ENCODE data around the gene STK35. TPM values are rescaled to one million over a fixed set of nuclear protein-coding genes. Genes with fewer than 3 reads are reported as not detected.
"Not testable (repeated sequence)": the region's sequence is repeated elsewhere in the genome, so short reads cannot be mapped to it uniquely, and the experiment has no call there.

STK35 gene
- total and polyA plus RNA-seq, 7 donors: 4.8 to 16.8 (median 13.6) TPM

DNA sequence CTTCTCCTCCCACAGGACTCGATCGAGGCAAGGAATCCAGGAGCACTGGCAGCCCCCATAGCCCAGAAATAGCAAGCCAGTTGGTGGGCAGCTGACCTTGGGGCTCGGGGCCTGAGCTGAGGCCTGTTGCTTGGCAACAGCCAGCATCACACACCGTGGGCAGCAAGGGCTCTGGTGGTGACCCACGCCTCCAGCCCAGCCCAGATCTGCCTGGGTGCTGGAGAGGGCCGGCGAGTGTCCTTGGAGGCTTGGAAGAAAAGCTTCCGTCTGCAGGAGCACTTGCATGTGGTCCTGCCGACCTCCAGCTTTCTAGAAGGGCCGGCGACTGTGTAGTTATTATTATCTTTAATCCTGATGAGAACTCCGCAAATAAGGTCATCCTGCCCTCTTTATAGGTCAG is 67.3 kb downstream of the STK35 start:
- Histone ChIP-seq H3K27me3 (peaks cover 0 to under 1% (median 0%) of the 10 kb centered on the region in 3 donors), H3K36me3 (no peaks in the 10 kb centered on the region), H3K27ac (no peak overlapping the region), H3K9me3 (no peaks in the 10 kb centered on the region), H3K4me1 (peaks cover 0 to 4% (median 2%) of the 10 kb centered on the region in 4 donors), H3K4me3 (no peak overlapping the region)
- WGBS, 2 donors: 72 to 77% methylated on average over 12 of the region's 12 CpGs
- TF ChIP-seq POLR2AphosphoS5 (IDR thresholded peaks at IDR 0.05) (no peak), EP300 (IDR thresholded peaks at IDR 0.05) (no peak), POLR2A (IDR thresholded peaks at IDR 0.05) (no peak)
- TF ChIP-seq, protein P1, sequence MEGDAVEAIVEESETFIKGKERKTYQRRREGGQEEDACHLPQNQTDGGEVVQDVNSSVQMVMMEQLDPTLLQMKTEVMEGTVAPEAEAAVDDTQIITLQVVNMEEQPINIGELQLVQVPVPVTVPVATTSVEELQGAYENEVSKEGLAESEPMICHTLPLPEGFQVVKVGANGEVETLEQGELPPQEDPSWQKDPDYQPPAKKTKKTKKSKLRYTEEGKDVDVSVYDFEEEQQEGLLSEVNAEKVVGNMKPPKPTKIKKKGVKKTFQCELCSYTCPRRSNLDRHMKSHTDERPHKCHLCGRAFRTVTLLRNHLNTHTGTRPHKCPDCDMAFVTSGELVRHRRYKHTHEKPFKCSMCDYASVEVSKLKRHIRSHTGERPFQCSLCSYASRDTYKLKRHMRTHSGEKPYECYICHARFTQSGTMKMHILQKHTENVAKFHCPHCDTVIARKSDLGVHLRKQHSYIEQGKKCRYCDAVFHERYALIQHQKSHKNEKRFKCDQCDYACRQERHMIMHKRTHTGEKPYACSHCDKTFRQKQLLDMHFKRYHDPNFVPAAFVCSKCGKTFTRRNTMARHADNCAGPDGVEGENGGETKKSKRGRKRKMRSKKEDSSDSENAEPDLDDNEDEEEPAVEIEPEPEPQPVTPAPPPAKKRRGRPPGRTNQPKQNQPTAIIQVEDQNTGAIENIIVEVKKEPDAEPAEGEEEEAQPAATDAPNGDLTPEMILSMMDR (IDR thresholded peaks at IDR 0.05): no peak
- intact Hi-C loops (cut with DNase I): no loop called here
- no peak for DNase-seq

DNA sequence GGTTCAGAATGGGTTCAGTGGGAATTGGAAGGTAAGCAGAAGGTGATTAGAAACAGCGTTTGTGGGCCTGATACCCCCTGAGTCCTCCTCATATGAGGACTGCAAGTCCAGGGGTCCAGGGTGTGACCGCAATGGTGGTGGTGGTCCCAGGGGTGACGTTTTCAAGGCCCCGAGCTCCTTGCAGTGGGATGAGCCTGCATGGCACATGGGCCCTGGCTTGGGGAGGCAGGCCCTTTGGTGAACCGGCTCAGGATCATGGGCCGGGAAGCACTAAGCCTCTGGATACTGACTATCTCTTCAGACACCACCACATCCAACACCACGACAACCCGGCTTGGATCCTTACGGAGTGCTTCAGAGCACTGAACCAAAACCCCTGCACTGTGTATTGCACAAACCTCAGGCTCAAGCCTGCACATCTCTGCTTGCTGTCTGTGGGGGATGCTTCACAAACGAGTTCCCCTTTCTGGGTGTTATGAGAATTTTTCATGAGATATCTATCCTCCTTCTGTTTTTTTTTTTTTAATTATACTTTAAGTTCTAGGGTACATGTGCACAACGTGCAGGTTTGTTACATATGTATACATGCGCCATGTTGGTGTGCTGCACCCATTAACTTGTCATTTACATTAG is 67.9 kb downstream of the STK35 start:
- Histone ChIP-seq H3K27me3 (peaks cover 0 to 5% (median 0%) of the 10 kb centered on the region in 3 donors), H3K4me3 (no peak overlapping the region), H3K27ac (no peak overlapping the region), H3K9me3 (no peaks in the 10 kb centered on the region), H3K4me1 (peaks cover 0 to 4% (median 2%) of the 10 kb centered on the region in 4 donors), H3K36me3 (no peaks in the 10 kb centered on the region)
- TF ChIP-seq POLR2A (IDR thresholded peaks at IDR 0.05): no peak
- TF ChIP-seq, protein P1 (IDR thresholded peaks at IDR 0.05): no peak
- no peak for TF ChIP-seq POLR2AphosphoS5 (IDR thresholded peaks at IDR 0.05)
- no peak for TF ChIP-seq EP300 (IDR thresholded peaks at IDR 0.05)
- intact Hi-C loops (cut with DNase I): loop anchor here (5.0 kb wide), 3 partner anchors 67 to 267 kb away; partner anchors contain the start of gene STK35
- 88% methylated on average over 12 of the region's 12 CpGs for WGBS, 2 donors
- no peak for DNase-seq

DNA sequence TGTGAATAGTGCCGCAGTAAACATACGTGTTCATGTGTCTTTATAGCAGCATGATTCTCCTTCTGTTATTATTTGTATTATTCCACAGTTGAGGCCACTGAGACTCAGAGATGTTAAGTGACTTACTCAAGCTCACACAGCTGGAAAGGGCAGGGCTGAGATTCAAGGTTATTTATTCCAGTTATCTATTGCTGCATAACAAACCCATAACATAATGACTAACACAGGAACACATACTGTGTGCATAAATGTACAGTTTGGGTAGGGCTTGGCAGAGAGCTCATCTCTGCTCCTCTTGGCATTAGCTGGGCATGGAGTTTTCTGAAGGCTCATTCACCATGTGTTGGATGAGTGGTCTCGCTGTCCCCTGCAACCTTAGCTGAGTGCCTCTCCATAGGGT is 68.8 kb downstream of the STK35 start:
- 91 to 98% methylated on average over 3 of the region's 3 CpGs for WGBS, 2 donors
- no peak overlapping the region for H3K27ac ChIP-seq
- no peaks in the 10 kb centered on the region for H3K36me3 ChIP-seq
- no peak overlapping the region for H3K4me3 ChIP-seq
- DNase-seq: no peak
- TF ChIP-seq POLR2A (IDR thresholded peaks at IDR 0.05) (no peak), POLR2AphosphoS5 (IDR thresholded peaks at IDR 0.05) (no peak), EP300 (IDR thresholded peaks at IDR 0.05) (no peak)
- TF ChIP-seq, protein P1 (IDR thresholded peaks at IDR 0.05): no peak
- peaks cover 0 to 4% (median 2%) of the 10 kb centered on the region in 4 donors for H3K4me1 ChIP-seq
- no peaks in the 10 kb centered on the region for H3K9me3 ChIP-seq
- intact Hi-C loops (cut with DNase I): loop anchor here (5.0 kb wide), 3 partner anchors 68 to 268 kb away; partner anchors contain the start of gene STK35
- peaks cover 0 to 5% (median 0%) of the 10 kb centered on the region in 3 donors for H3K27me3 ChIP-seq

DNA sequence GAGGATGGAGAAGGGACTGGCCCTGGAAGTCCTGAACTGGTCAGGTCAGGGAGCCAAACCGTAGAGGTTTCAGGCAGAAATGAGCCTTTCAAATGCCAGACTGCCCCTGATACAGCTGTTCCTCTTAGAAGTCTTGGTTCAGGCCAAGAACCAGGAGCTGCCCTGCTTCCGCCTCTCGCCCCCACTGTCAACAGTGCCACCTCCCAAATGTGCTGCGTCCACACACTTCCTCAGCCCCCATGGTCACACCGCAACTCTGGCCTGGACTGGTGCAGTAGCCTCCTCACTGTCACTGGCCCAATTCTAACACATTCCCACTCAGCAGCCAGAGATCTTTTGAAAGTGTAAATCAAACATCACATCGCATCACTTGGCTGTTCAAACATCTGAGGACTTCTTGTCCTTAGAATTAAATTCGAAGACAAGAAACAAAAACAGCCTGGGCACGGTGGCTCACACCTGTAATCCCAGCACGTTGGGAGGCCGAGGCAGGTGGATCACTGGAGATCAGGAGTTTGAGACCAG is 69.7 kb downstream of the STK35 start:
- no peak for TF ChIP-seq POLR2A (IDR thresholded peaks at IDR 0.05)
- no peak for TF ChIP-seq EP300 (IDR thresholded peaks at IDR 0.05)
- TF ChIP-seq POLR2AphosphoS5 (IDR thresholded peaks at IDR 0.05): no peak
- TF ChIP-seq, protein P1 (IDR thresholded peaks at IDR 0.05): no peak
- Histone ChIP-seq H3K4me3 (no peak overlapping the region), H3K36me3 (no peaks in the 10 kb centered on the region), H3K27me3 (peaks cover 0 to 5% (median 0%) of the 10 kb centered on the region in 3 donors), H3K4me1 (peaks cover 0 to 4% (median 2%) of the 10 kb centered on the region in 4 donors), H3K27ac (no peak overlapping the region), H3K9me3 (no peaks in the 10 kb centered on the region)
- 82 to 83% methylated on average over 10 of the region's 10 CpGs for WGBS, 2 donors
- no peak for DNase-seq
- intact Hi-C loops (cut with DNase I): loop anchor here (5.0 kb wide), 3 partner anchors 69 to 269 kb away; partner anchors contain the start of gene STK35

DNA sequence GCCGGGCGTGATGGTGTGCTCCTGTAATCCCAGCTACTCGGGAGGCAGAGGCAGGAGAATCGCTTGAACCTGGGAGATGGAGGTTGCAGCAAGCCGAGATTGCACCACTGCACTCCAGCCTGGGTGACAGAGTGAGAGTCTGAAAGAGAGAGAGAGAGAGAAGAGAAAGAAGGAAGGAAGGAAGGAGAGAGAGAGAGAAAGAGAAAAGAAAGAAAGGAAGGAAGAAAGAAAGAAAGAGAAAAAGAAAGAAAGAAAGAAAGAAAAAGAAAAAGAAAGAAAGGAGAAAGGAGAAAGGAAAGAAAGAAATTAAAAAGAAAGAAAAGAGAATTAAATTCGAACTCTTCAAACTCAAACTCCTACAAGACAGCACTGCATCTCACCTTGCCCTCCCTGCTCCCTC is 70.2 kb downstream of the STK35 start:
- not testable (repeated sequence) for H3K27ac ChIP-seq, H3K9me3 ChIP-seq, H3K36me3 ChIP-seq, H3K27me3 ChIP-seq, DNase-seq, H3K4me1 ChIP-seq, H3K4me3 ChIP-seq
- intact Hi-C loops (cut with DNase I): loop anchor here (1.0 to 5.0 kb wide), 5 partner anchors 70 to 407 kb away; partner anchors contain the start of gene STK35
- WGBS, 2 donors: 89 to 91% methylated on average over 6 of the region's 6 CpGs
